Thyroid gland (tissue), 4 donors: Measurements from ENCODE around the gene QKI. TPM values are rescaled to one million over a fixed set of nuclear protein-coding genes. Genes with fewer than 3 reads are reported as not detected.

Source experiments
- DNase-seq, 2 donors: peaks; one replicate each; pipeline ENCODE4 v3.0.0-alpha.2; 2019
- H3K27ac ChIP-seq, 3 donors: fragments of 200-600 bp; sonication (generic); 1 replicate in 2 of 3; 2 replicates in 1 of 3; pipeline ENCODE4 v1.5.1; 2016 to 2019; ENCODE audit warnings: mild to moderate bottlenecking in 1 of 3, moderate library complexity in 1 of 3
- H3K27me3 ChIP-seq: fragments of 200-600 bp; sonication (generic); one replicate; pipeline ENCODE4 v1.5.1; 2019
- H3K36me3 ChIP-seq, 2 donors: fragments of 200-600 bp; sonication (generic); one replicate each; pipeline ENCODE4 v1.5.1; 2016 to 2019
- H3K4me1 ChIP-seq, 2 donors: fragments of 200-600 bp; sonication (generic); one replicate each; pipeline ENCODE4 v1.5.1; 2017 to 2019
- H3K4me3 ChIP-seq, 3 donors: fragments of 200-600 bp; sonication (generic); replicated peaks in 1 of 3; 1 replicate in 2 of 3; 2 replicates in 1 of 3; pipeline ENCODE4 v1.5.1; 2016; ENCODE audit warnings: mild to moderate bottlenecking in 1 of 3
- H3K9me3 ChIP-seq: fragments of 200-600 bp; sonication (generic); one replicate; pipeline ENCODE4 v1.5.1; 2017
- CTCF ChIP-seq, 6 experiments: fragments of 200-600 bp in 3 of 6; fragments of 450-650 bp in 3 of 6; sonication (generic) in 3 of 6; IDR thresholded peaks; one replicate each; pipeline ENCODE4 v1.5.1; 2016 to 2019; ENCODE audit warnings: antibody characterized with exemption in 6 of 6, mild to moderate bottlenecking in 2 of 6, inconsistent platforms in 1 of 6, moderate library complexity in 1 of 6
- POLR2A ChIP-seq, 2 donors: fragments of 450-650 bp; IDR thresholded peaks; one replicate each; pipeline ENCODE4 v1.6.1; 2017; ENCODE audit warnings: antibody characterized with exemption in 2 of 2, mild to moderate bottlenecking in 2 of 2, moderate library complexity in 1 of 2
- WGBS, 2 donors: methylation state at CpG; one replicate each; pipeline ENCODE4 v1.1.5; 2017; 5-methylcytosine and 5-hydroxymethylcytosine counted together
- intact Hi-C: fragments of 100-400 bp; cut with DNase I; formaldehyde crosslinking; loops from one replicate; pipeline ENCODE4 v1.15.1; 2023
- total RNA-seq, 4 donors: library from RNA; depleted of rRNA; stranded (reverse); fragments of >200 nt; gene quantifications; one replicate each; pipeline ENCODE4 v1.2.3, GENCODE V29; 2016

The QKI gene
- total RNA-seq, 4 donors from 2014 or later, result 90.3 to 134 (median 101) TPM

- TF ChIP-seq POLR2A (IDR thresholded peaks at IDR 0.05) (no peak), CTCF (IDR thresholded peaks at IDR 0.05) (no peak)
Observed at GRCh38 chr6:163617549-163617948, 203.0 kb downstream of the QKI start.

GRCh38 chr6:163620101-163620500 is 205.6 kb downstream of the QKI start:
- Histone ChIP-seq H3K27me3 (no peaks in the 10 kb centered on the region), H3K36me3 (no peaks in the 10 kb centered on the region), H3K4me3 (no peak overlapping the region), H3K4me1 (no peaks in the 10 kb centered on the region), H3K9me3 (no peaks in the 10 kb centered on the region), H3K27ac (no peak overlapping the region)
- no peak for TF ChIP-seq POLR2A (IDR thresholded peaks at IDR 0.05)
- DNase-seq, result no peak
- 91% methylated on average over 4 to 5 of the region's 5 CpGs for WGBS, 2 donors
- intact Hi-C loops, result no loop called here

More at GRCh38 chr6:163617549-163617948, 203.0 kb downstream of the QKI start:
- H3K27ac ChIP-seq, result no peak overlapping the region
- no peaks in the 10 kb centered on the region for H3K9me3 ChIP-seq
- H3K27me3 ChIP-seq, result no peaks in the 10 kb centered on the region
- H3K36me3 ChIP-seq, result no peaks in the 10 kb centered on the region
- H3K4me1 ChIP-seq, result no peaks in the 10 kb centered on the region
- DNase-seq, result no peak
- H3K4me3 ChIP-seq, result no peak overlapping the region
- intact Hi-C loops, result no loop called here
- WGBS, 2 donors, result 91 to 94% methylated on average over 6 of the region's 6 CpGs

GRCh38 chr6:163620670-163621330 is 206.3 kb downstream of the QKI start:
- DNase-seq, result no peak
- H3K9me3 ChIP-seq, result no peaks in the 10 kb centered on the region
- H3K36me3 ChIP-seq, result no peaks in the 10 kb centered on the region
- no peaks in the 10 kb centered on the region for H3K4me1 ChIP-seq
- WGBS, 2 donors, result 84 to 89% methylated on average over 16 of the region's 16 CpGs
- no peak overlapping the region for H3K4me3 ChIP-seq
- TF ChIP-seq POLR2A (IDR thresholded peaks at IDR 0.05), result no peak
- no peak for TF ChIP-seq CTCF (IDR thresholded peaks at IDR 0.05)
- intact Hi-C loops, result no loop called here
- no peaks in the 10 kb centered on the region for H3K27me3 ChIP-seq
- H3K27ac ChIP-seq, result no peak overlapping the region

- Histone ChIP-seq H3K36me3 (no peaks in the 10 kb centered on the region), H3K9me3 (no peaks in the 10 kb centered on the region), H3K27ac (no peak overlapping the region), H3K4me1 (no peaks in the 10 kb centered on the region), H3K27me3 (no peaks in the 10 kb centered on the region), H3K4me3 (no peak overlapping the region)
- no peak for DNase-seq
- WGBS, 2 donors, result 86 to 90% methylated on average over 3 of the region's 3 CpGs
- intact Hi-C loops, result no loop called here
- TF ChIP-seq POLR2A (IDR thresholded peaks at IDR 0.05) (no peak), CTCF (IDR thresholded peaks at IDR 0.05) (no peak)
Observed at GRCh38 chr6:163625265-163625664, 210.7 kb downstream of the QKI start.

- DNase-seq, result no peak
- 94 to 95% methylated on average over 8 of the region's 8 CpGs for WGBS, 2 donors
- H3K9me3 ChIP-seq, result no peaks in the 10 kb centered on the region
- H3K4me1 ChIP-seq, result no peaks in the 10 kb centered on the region
- H3K36me3 ChIP-seq, result no peaks in the 10 kb centered on the region
- no peak overlapping the region for H3K4me3 ChIP-seq
- no peaks in the 10 kb centered on the region for H3K27me3 ChIP-seq
- intact Hi-C loops, result no loop called here
- no peak overlapping the region for H3K27ac ChIP-seq
- TF ChIP-seq POLR2A (IDR thresholded peaks at IDR 0.05) (no peak), CTCF (IDR thresholded peaks at IDR 0.05) (no peak)
Observed at GRCh38 chr6:163626073-163626867, 211.8 kb downstream of the QKI start.
